ENCODE data around the gene PFN4.
"Not testable (repeated sequence)": the region's sequence is repeated elsewhere in the genome, so short reads cannot be mapped to it uniquely, and the experiment has no call there.

PFN4 gene

GRCh38 chr2:24095171-24095677, 27.9 kb downstream of the PFN4 start:
- H3K4me1 ChIP-seq (ENCODE audit: control insufficient read depth in 2 of 2, insufficient read depth in 1 of 2, low read depth in 1 of 2, low read length in 2 of 2); H3K14ac ChIP-seq (ENCODE audit: low read length); H3K4me3 ChIP-seq (ENCODE audit: low read length in 2 of 2); DNase-seq (ENCODE audit: low spot score); H2BK120ac ChIP-seq (ENCODE audit: low read depth, low read length); H3K36me3 ChIP-seq (replicated peaks in 1 of 2; ENCODE audit: control insufficient read depth in 2 of 2, insufficient read depth in 2 of 2, low read length in 2 of 2); H2BK15ac ChIP-seq (ENCODE audit: low read length); H2BK5ac ChIP-seq (ENCODE audit: low read length); H3K4ac ChIP-seq (ENCODE audit: low read length); H3K9me3 ChIP-seq (replicated peaks in 1 of 2; ENCODE audit: control insufficient read depth in 2 of 2, insufficient read depth in 1 of 2, low read depth in 1 of 2, low read length in 2 of 2); H2BK12ac ChIP-seq (ENCODE audit: low read length); H3K23ac ChIP-seq (ENCODE audit: low read depth, low read length, poor library complexity); H3K18ac ChIP-seq (ENCODE audit: low read length); H3K79me1 ChIP-seq (ENCODE audit: low read depth, low read length); H3K27ac ChIP-seq (replicated peaks; ENCODE audit: low read length); H2AK5ac ChIP-seq (ENCODE audit: low read depth, low read length); H3K27me3 ChIP-seq (ENCODE audit: control insufficient read depth in 3 of 3, insufficient read depth in 3 of 3, low read depth in 1 of 3, low read length in 3 of 3); H4K8ac ChIP-seq (ENCODE audit: low read depth, low read length); H3K4me2 ChIP-seq (ENCODE audit: insufficient read depth, low read length, poor library complexity, severe bottlenecking); H4K91ac ChIP-seq (ENCODE audit: low read depth, low read length, poor library complexity); H3K9ac ChIP-seq (ENCODE audit: low read depth, low read length, poor library complexity): not testable (repeated sequence)
- peak overlapping the region; percentile 61 for H2AFZ ChIP-seq (ENCODE audit: low read length)
- no CpG with 5 or more reads among the region's 17 CpGs for WGBS, 2 donors (ENCODE audit: extremely low coverage in 2 of 2, insufficient read length in 2 of 2, insufficient replicate concordance in 1 of 2)

- not testable (repeated sequence) for H3K27me3 ChIP-seq (ENCODE audit: control insufficient read depth in 3 of 3, insufficient read depth in 3 of 3, low read depth in 1 of 3, low read length in 3 of 3); H3K79me1 ChIP-seq (ENCODE audit: low read depth, low read length); H4K91ac ChIP-seq (ENCODE audit: low read depth, low read length, poor library complexity); DNase-seq (ENCODE audit: low spot score); H3K23ac ChIP-seq (ENCODE audit: low read depth, low read length, poor library complexity); H2AFZ ChIP-seq (ENCODE audit: low read length); H2BK120ac ChIP-seq (ENCODE audit: low read depth, low read length); H2AK5ac ChIP-seq (ENCODE audit: low read depth, low read length); H3K9ac ChIP-seq (ENCODE audit: low read depth, low read length, poor library complexity); H2BK12ac ChIP-seq (ENCODE audit: low read length); H3K9me3 ChIP-seq (replicated peaks in 1 of 2; ENCODE audit: control insufficient read depth in 2 of 2, insufficient read depth in 1 of 2, low read depth in 1 of 2, low read length in 2 of 2); H3K4me3 ChIP-seq (ENCODE audit: low read length in 2 of 2); H2BK5ac ChIP-seq (ENCODE audit: low read length); H3K14ac ChIP-seq (ENCODE audit: low read length); H4K8ac ChIP-seq (ENCODE audit: low read depth, low read length); H3K36me3 ChIP-seq (replicated peaks in 1 of 2; ENCODE audit: control insufficient read depth in 2 of 2, insufficient read depth in 2 of 2, low read length in 2 of 2); H3K4me1 ChIP-seq (ENCODE audit: control insufficient read depth in 2 of 2, insufficient read depth in 1 of 2, low read depth in 1 of 2, low read length in 2 of 2); H3K4me2 ChIP-seq (ENCODE audit: insufficient read depth, low read length, poor library complexity, severe bottlenecking); H3K18ac ChIP-seq (ENCODE audit: low read length); H2BK15ac ChIP-seq (ENCODE audit: low read length); H3K27ac ChIP-seq (replicated peaks; ENCODE audit: low read length); H3K4ac ChIP-seq (ENCODE audit: low read length)
- WGBS, 2 donors (ENCODE audit: extremely low coverage in 2 of 2, insufficient read length in 2 of 2, insufficient replicate concordance in 1 of 2) = no CpG with 5 or more reads among the region's 5 CpGs
Observed at GRCh38 chr2:24093270-24093669, 29.9 kb downstream of the PFN4 start.

- Histone ChIP-seq H2BK5ac (ENCODE audit: low read length) (no peak overlapping the region), H3K9ac (ENCODE audit: low read depth, low read length, poor library complexity) (no peak overlapping the region), H4K91ac (ENCODE audit: low read depth, low read length, poor library complexity) (no peak overlapping the region), H3K23ac (ENCODE audit: low read depth, low read length, poor library complexity) (no peak overlapping the region), H3K27me3 (ENCODE audit: control insufficient read depth in 3 of 3, insufficient read depth in 3 of 3, low read depth in 1 of 3, low read length in 3 of 3) (no peaks in the 10 kb centered on the region), H3K4me1 (ENCODE audit: control insufficient read depth in 2 of 2, insufficient read depth in 1 of 2, low read depth in 1 of 2, low read length in 2 of 2) (peaks cover 0 to 5% of the 10 kb centered on the region in 2 donors), H3K4ac (ENCODE audit: low read length) (no peak overlapping the region), H4K8ac (ENCODE audit: low read depth, low read length) (no peak overlapping the region), H3K36me3 (replicated peaks in 1 of 2; ENCODE audit: control insufficient read depth in 2 of 2, insufficient read depth in 2 of 2, low read length in 2 of 2) (no peaks in the 10 kb centered on the region), H3K27ac (replicated peaks; ENCODE audit: low read length) (no peak overlapping the region), H2AK5ac (ENCODE audit: low read depth, low read length) (no peak overlapping the region), H3K4me2 (ENCODE audit: insufficient read depth, low read length, poor library complexity, severe bottlenecking) (no peak overlapping the region), H2BK120ac (ENCODE audit: low read depth, low read length) (no peak overlapping the region), H2BK12ac (ENCODE audit: low read length) (no peak overlapping the region), H3K9me3 (replicated peaks in 1 of 2; ENCODE audit: control insufficient read depth in 2 of 2, insufficient read depth in 1 of 2, low read depth in 1 of 2, low read length in 2 of 2) (no peaks in the 10 kb centered on the region), H3K14ac (ENCODE audit: low read length) (no peak overlapping the region), H3K18ac (ENCODE audit: low read length) (no peak overlapping the region), H2AFZ (ENCODE audit: low read length) (no peak overlapping the region), H2BK15ac (ENCODE audit: low read length) (no peak overlapping the region), H3K4me3 (ENCODE audit: low read length in 2 of 2) (no peak overlapping the region), H3K79me1 (ENCODE audit: low read depth, low read length) (no peaks in the 10 kb centered on the region)
- WGBS, 2 donors (ENCODE audit: extremely low coverage in 2 of 2, insufficient read length in 2 of 2, insufficient replicate concordance in 1 of 2) = no CpG with 5 or more reads among the region's 2 CpGs
- DNase-seq (ENCODE audit: low spot score) = no peak
Observed at GRCh38 chr2:24088821-24089359, 34.2 kb downstream of the PFN4 start.

- no peak overlapping the region for H2BK5ac ChIP-seq (ENCODE audit: low read length)
- no peak overlapping the region for H2AK5ac ChIP-seq (ENCODE audit: low read depth, low read length)
- H2BK15ac ChIP-seq (ENCODE audit: low read length) = no peak overlapping the region
- H3K18ac ChIP-seq (ENCODE audit: low read length) = no peak overlapping the region
- H3K79me1 ChIP-seq (ENCODE audit: low read depth, low read length) = no peaks in the 10 kb centered on the region
- no peak overlapping the region for H3K4me3 ChIP-seq (ENCODE audit: low read length in 2 of 2)
- H3K14ac ChIP-seq (ENCODE audit: low read length) = no peak overlapping the region
- no peak overlapping the region for H3K27ac ChIP-seq (replicated peaks; ENCODE audit: low read length)
- no CpG with 5 or more reads among the region's 3 CpGs for WGBS, 2 donors (ENCODE audit: extremely low coverage in 2 of 2, insufficient read length in 2 of 2, insufficient replicate concordance in 1 of 2)
- H4K8ac ChIP-seq (ENCODE audit: low read depth, low read length) = no peak overlapping the region
- no peak overlapping the region for H3K4ac ChIP-seq (ENCODE audit: low read length)
- no peak overlapping the region for H2BK120ac ChIP-seq (ENCODE audit: low read depth, low read length)
- no peak overlapping the region for H3K23ac ChIP-seq (ENCODE audit: low read depth, low read length, poor library complexity)
- peaks cover 8 to 14% of the 10 kb centered on the region in 2 donors for H3K36me3 ChIP-seq (replicated peaks in 1 of 2; ENCODE audit: control insufficient read depth in 2 of 2, insufficient read depth in 2 of 2, low read length in 2 of 2)
- H3K4me2 ChIP-seq (ENCODE audit: insufficient read depth, low read length, poor library complexity, severe bottlenecking) = no peak overlapping the region
- H4K91ac ChIP-seq (ENCODE audit: low read depth, low read length, poor library complexity) = no peak overlapping the region
- DNase-seq (ENCODE audit: low spot score) = no peak
- H3K9ac ChIP-seq (ENCODE audit: low read depth, low read length, poor library complexity) = no peak overlapping the region
- no peak overlapping the region for H2BK12ac ChIP-seq (ENCODE audit: low read length)
- no peak overlapping the region for H2AFZ ChIP-seq (ENCODE audit: low read length)
- H3K9me3 ChIP-seq (replicated peaks in 1 of 2; ENCODE audit: control insufficient read depth in 2 of 2, insufficient read depth in 1 of 2, low read depth in 1 of 2, low read length in 2 of 2) = no peaks in the 10 kb centered on the region
- no peaks in the 10 kb centered on the region for H3K27me3 ChIP-seq (ENCODE audit: control insufficient read depth in 3 of 3, insufficient read depth in 3 of 3, low read depth in 1 of 3, low read length in 3 of 3)
- H3K4me1 ChIP-seq (ENCODE audit: control insufficient read depth in 2 of 2, insufficient read depth in 1 of 2, low read depth in 1 of 2, low read length in 2 of 2) = peaks cover 0 to 8% of the 10 kb centered on the region in 2 donors
Observed at GRCh38 chr2:24087032-24087431, 36.1 kb downstream of the PFN4 start.
